Esophagus muscularis mucosa (tissue), 4 donors: Measurements from ENCODE around the gene KRT7. TPM values are rescaled to one million over a fixed set of nuclear protein-coding genes. Genes with fewer than 3 reads are reported as not detected.

Experiments used
- DNase-seq: peaks from one replicate; pipeline ENCODE4 v3.0.0-alpha.2; 2017; ENCODE audit errors: extremely low spot score
- H3K27ac ChIP-seq, 4 donors: fragments of 200-600 bp; sonication (generic); replicated peaks in 1 of 4; 1 replicate in 3 of 4; 2 replicates in 1 of 4; pipeline ENCODE4 v1.5.1; 2016 to 2019; ENCODE audit warnings: mild to moderate bottlenecking in 1 of 4
- H3K27me3 ChIP-seq, 4 donors: fragments of 200-600 bp; sonication (generic); one replicate each; pipeline versions ENCODE4 v1.5.1 to v1.6.0; 2016 to 2019
- H3K36me3 ChIP-seq, 4 donors: fragments of 200-600 bp; sonication (generic); one replicate each; pipeline ENCODE4 v1.5.1; 2016 to 2019
- H3K4me1 ChIP-seq, 4 donors: fragments of 200-600 bp; sonication (generic); one replicate each; pipeline ENCODE4 v1.5.1; 2016 to 2019
- H3K4me3 ChIP-seq, 4 donors: fragments of 200-600 bp; sonication (generic); 1 replicate in 2 of 4; 2 replicates in 2 of 4; pipeline ENCODE4 v1.5.1; 2016 to 2019; ENCODE audit warnings: mild to moderate bottlenecking in 4 of 4, moderate library complexity in 1 of 4
- H3K9me3 ChIP-seq, 4 donors: fragments of 200-600 bp; sonication (generic); 1 replicate in 3 of 4; 2 replicates in 1 of 4; pipeline ENCODE4 v1.5.1; 2016 to 2019
- CTCF ChIP-seq, 3 experiments: fragments of 200-600 bp in 2 of 3; fragments of 450-650 bp in 1 of 3; sonication (generic) in 2 of 3; IDR thresholded peaks; one replicate each; pipeline ENCODE4 v1.5.1; 2017 to 2019; ENCODE audit warnings: antibody characterized with exemption in 3 of 3, mild to moderate bottlenecking in 2 of 3, moderate library complexity in 1 of 3
- EP300 ChIP-seq: sonication (generic); formaldehyde crosslinking; IDR thresholded peaks from one replicate; pipeline ENCODE4 v1.6.1; 2017; ENCODE audit warnings: antibody characterized with exemption
- POLR2A ChIP-seq: fragments of 450-650 bp; IDR thresholded peaks from one replicate; pipeline ENCODE4 v1.6.1; 2017; ENCODE audit warnings: antibody characterized with exemption, moderate library complexity, mild to moderate bottlenecking, low read depth
- POLR2AphosphoS5 ChIP-seq, 2 donors: sonication (generic); formaldehyde crosslinking; IDR thresholded peaks; one replicate each; pipeline ENCODE4 v1.6.1; 2017; ENCODE audit warnings: antibody characterized with exemption in 2 of 2
- WGBS: methylation state at CpG from one replicate; pipeline ENCODE4 v1.1.5; 2018; 5-methylcytosine and 5-hydroxymethylcytosine counted together
- intact Hi-C: fragments of 100-400 bp; cut with DNase I; formaldehyde crosslinking; loops from one replicate; pipeline ENCODE4 v1.15.1; 2023
- total RNA-seq, 4 donors: library from RNA; depleted of rRNA; stranded (reverse); fragments of >200 nt; gene quantifications; one replicate each; pipeline versions ENCODE4 v1.1.0 to v1.2.1, GENCODE V29; 2016

The KRT7 gene
- total RNA-seq, 4 donors from 2014 or later: 0.83 to 8.4 (median 4.5) TPM

DNA sequence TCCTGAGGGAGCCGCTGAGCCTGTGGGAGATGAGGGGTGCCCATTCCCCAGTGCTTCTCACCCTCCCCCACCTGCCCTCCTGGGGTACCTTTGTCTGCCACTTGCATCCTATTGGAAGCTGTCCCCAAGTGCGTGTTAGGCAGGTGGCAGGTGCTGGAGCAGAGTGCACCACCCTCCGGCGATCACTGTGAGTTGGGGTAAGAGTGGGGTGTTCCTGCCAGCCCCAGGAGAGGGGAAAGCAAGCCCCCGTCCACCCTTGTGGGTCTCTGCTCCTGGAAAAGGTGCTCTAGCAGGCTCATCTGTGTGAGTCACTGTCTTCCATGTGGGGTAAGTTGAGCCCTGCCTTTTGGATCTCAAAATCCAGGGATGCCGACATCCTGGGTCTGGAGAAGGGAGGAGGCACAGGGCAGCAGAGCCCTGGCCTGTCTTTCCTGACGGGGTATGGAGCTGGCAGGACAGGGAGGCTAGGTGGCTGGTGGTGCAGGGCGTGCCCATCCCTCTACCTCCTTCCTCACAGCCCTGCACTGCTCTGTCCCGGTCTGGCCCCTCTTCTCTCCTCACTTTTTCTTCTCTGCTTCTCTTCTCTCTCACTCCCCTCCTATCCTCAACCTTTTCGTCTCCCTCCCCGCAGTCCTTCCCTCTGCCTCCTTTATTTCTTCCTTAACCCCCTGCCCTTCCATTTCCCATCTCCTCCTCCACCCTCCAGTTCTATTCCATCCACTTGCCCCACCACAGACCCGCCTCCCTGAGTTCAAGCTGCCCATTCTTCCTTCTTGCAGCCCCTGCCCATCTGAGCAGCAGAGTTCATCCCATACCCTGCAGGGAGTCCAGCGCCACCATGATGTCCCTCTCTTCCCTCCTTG, 20.1 kb upstream of the KRT7 start:
- peaks cover 13 to 23% (median 19%) of the 10 kb centered on the region in 4 donors for H3K4me1 ChIP-seq
- no peaks in the 10 kb centered on the region for H3K9me3 ChIP-seq
- no peaks in the 10 kb centered on the region for H3K27me3 ChIP-seq
- TF ChIP-seq POLR2A: no peak
- intact Hi-C loops: no loop called here
- H3K36me3 ChIP-seq: no peaks in the 10 kb centered on the region
- H3K27ac ChIP-seq: no peak overlapping the region
- DNase-seq: no peak
- H3K4me3 ChIP-seq: no peak overlapping the region
- WGBS: 73% methylated on average over 12 of the region's 13 CpGs

DNA sequence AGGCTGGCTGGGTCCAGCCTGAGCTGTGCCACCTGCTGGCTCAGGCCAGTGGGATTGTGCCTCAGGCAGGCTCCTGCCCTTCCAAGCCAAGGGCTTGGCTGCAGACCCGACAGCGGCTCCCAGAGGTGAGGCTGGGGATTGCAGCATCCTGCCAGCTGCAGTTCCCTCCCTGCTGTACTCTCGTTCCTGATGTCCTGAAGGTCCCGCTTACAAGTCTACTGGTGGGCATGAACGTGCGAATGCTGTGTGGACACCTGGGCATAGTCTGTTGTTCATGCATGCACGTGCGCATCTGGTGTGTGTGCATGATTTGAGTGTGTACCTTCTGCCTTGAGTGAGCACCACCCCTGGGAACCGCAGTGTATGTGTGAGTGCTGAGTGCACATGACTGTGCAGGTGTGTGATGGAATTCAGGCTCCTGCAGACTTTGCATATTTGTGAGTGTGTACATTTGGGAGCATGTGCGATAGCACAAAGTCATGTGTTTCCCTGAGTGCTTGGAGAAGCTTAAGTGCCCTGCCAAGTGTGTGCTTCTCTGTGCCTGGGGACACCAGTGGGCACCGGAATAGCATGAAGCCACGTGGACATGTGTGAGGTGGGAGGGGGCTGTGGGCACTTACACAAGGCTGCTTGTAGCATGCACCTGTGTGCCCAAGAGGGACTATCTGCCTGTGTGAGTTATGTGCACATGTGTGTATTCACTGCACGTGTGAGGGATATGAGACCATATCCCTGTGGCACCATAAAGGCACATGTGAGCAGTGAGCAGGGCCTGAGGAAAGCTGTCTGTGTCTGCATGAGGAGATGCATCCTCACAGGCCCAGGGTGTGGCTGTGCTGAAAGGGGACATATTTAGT, 19.3 kb upstream of the KRT7 start:
- Histone ChIP-seq H3K9me3 (no peaks in the 10 kb centered on the region), H3K4me1 (peaks cover 5 to 16% (median 11%) of the 10 kb centered on the region in 4 donors), H3K4me3 (no peak overlapping the region), H3K27ac (no peak overlapping the region), H3K36me3 (no peaks in the 10 kb centered on the region), H3K27me3 (no peaks in the 10 kb centered on the region)
- WGBS: 44% methylated on average over 13 of the region's 13 CpGs
- intact Hi-C loops: no loop called here
- TF ChIP-seq CTCF (IDR thresholded peaks at IDR 0.05) (peak; percentile 95 to 99 (median 98)), EP300 (no peak), POLR2AphosphoS5 (IDR thresholded peaks at IDR 0.05) (peak in 1 of 2 donors; percentile 43), POLR2A (no peak)
- DNase-seq: no peak

DNA sequence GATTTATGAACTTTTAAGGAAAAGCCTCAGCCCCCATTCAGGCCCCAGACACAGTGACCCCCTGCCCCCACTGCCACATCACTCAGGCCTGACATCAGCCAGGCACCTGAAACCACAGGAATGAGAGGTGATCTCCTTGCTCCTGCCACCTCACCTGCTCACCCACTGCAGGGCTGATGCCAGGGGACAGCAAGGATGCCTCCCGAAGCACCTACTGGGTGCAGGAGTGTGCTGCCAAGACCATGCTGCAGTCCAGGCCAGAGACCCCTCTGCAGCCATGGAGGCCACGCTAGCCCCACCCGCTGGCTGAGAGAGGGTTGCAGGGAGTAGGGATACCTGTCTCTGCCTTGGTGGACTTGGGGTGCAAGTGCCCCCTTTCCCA, 18.6 kb upstream of the KRT7 start:
- 67% methylated on average over 1 of the region's 3 CpGs for WGBS
- intact Hi-C loops: no loop called here
- H3K9me3 ChIP-seq: no peaks in the 10 kb centered on the region
- H3K36me3 ChIP-seq: no peaks in the 10 kb centered on the region
- TF ChIP-seq CTCF (IDR thresholded peaks at IDR 0.05) (peak in 2 of 3 experiments; percentile 8 to 13), EP300 (no peak), POLR2A (no peak)
- no peaks in the 10 kb centered on the region for H3K27me3 ChIP-seq
- peaks cover 5 to 16% (median 11%) of the 10 kb centered on the region in 4 donors for H3K4me1 ChIP-seq
- no peak overlapping the region for H3K4me3 ChIP-seq
- no peak for DNase-seq
- no peak overlapping the region for H3K27ac ChIP-seq

DNA sequence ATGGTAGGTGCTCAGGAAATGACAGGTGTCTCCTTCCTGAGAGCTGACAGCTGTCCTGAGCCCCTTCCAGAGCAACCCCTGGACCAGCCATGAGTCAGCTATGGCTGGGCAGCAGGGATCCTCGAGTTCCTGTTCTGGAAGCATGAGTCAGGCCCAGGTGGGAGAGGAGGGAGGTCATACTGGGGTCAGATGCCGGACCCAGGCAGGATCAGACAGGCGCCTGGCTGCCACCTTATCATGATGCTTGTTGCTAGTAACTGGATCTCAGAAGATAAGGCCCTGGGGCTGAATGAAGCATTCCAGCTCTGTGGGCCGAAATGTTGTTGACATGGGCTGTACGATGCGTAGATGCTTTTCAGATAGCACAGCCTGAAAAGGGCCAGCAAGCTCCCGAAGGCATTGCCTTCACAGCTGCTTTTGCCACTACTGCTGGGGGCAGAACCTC, 17.4 kb upstream of the KRT7 start:
- peak; percentile 52 to 54 for TF ChIP-seq POLR2AphosphoS5 (IDR thresholded peaks at IDR 0.05)
- TF ChIP-seq EP300: no peak
- H3K9me3 ChIP-seq: no peaks in the 10 kb centered on the region
- DNase-seq: no peak
- intact Hi-C loops: no loop called here
- H3K4me3 ChIP-seq: no peak overlapping the region
- peaks cover 5 to 16% (median 11%) of the 10 kb centered on the region in 4 donors for H3K4me1 ChIP-seq
- H3K27me3 ChIP-seq: peaks cover 0 to 5% (median under 1%) of the 10 kb centered on the region in 4 donors
- H3K36me3 ChIP-seq: no peaks in the 10 kb centered on the region
- H3K27ac ChIP-seq: no peak overlapping the region
- 65% methylated on average over 7 of the region's 7 CpGs for WGBS

- TF ChIP-seq CTCF (IDR thresholded peaks at IDR 0.05) (no peak), EP300 (no peak), POLR2AphosphoS5 (IDR thresholded peaks at IDR 0.05) (no peak), POLR2A (no peak)
- H3K27me3 ChIP-seq: peaks cover 0 to 10% (median 2%) of the 10 kb centered on the region in 4 donors
- H3K36me3 ChIP-seq: no peaks in the 10 kb centered on the region
- WGBS: 87% methylated on average over 4 of the region's 4 CpGs
- peaks cover 5 to 16% (median 11%) of the 10 kb centered on the region in 4 donors for H3K4me1 ChIP-seq
- no peak for DNase-seq
- H3K9me3 ChIP-seq: no peaks in the 10 kb centered on the region
- no peak overlapping the region for H3K4me3 ChIP-seq
- H3K27ac ChIP-seq: no peak overlapping the region
- intact Hi-C loops: no loop called here
Observed at GRCh38 chr12:52216100-52216499, 16.9 kb upstream of the KRT7 start.
